Hepatocyte (in vitro differentiated cells): Measurements from ENCODE around the gene TOLLIP.

Experiments used
- CTCF ChIP-seq: fragments of 200-600 bp; sonication (generic); IDR thresholded peaks from 2 replicates; pipeline ENCODE4 v1.5.1; 2016; ENCODE audit warnings: antibody characterized with exemption, mild to moderate bottlenecking; ENCODE audit not compliant: poor library complexity
- EZH2 ChIP-seq: fragments of 200-600 bp; sonication (generic); IDR thresholded peaks from 2 replicates; pipeline ENCODE4 v1.6.1; 2016; ENCODE audit warnings: antibody characterized with exemption, mild to moderate bottlenecking, borderline replicate concordance
- EZH2phosphoT487 ChIP-seq: fragments of 200-600 bp; sonication (generic); IDR thresholded peaks from one replicate; pipeline ENCODE4 v1.6.1; 2018; ENCODE audit warnings: antibody characterized with exemption, mild to moderate bottlenecking, low read depth, moderate library complexity; ENCODE audit not compliant: unreplicated experiment, severe bottlenecking

DNA sequence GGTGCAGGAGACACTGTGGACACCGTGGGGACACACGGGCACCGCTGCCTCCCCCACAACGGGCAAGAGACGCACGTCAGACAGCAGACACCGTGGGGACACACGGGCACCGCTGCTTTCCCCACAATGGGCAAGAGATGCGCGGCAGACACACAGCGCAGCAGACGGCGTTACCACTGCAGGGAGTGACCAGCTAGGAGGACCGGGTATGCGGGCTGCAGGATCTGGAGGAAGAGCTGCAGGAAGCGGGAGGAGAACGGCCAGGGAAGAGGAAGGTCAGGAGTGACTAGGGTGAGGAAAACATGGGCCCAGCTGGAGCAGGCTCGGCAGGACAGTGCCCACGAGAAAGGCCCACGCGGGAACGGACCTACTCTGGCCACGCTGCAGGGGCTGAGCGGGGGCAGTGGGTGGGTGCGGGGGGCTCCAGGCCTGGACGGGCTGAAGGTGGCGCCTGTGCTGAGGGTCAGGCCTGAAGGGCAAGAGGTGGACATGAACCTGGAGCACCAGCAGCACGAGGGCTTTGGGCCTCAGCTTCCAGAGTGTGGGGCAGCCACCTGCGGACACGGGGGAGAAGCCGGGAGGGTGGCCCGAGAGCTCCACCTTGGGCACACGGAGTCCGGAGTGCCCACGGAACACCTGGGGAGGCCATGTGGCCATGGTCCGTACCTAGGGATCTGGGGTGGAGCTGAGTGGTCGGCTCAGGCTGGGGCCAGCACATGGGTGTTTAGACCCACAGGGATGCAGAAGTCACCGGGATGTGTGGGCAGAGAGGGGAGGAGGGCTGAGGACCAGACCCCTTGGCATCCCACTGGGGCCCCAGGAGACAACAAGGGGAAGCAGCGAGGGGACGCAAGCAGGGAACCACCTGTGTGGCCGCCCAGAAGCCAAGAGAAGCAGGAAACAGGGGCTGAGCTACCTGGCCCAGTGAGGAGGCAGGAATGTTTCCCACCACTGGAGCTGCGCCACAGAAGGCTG lies 16.5 kb downstream of the TOLLIP start:
- TF ChIP-seq CTCF: no peak
- TF ChIP-seq EZH2: no peak
- TF ChIP-seq EZH2phosphoT487: no peak
